Measurements from ENCODE around the gene TPST2. TPM values are rescaled to one million over a fixed set of nuclear protein-coding genes. Genes with fewer than 3 reads are reported as not detected.

Gene TPST2
- total and polyA plus RNA-seq, 9 of the 15 experiments (the other 6 are each of a cell fraction or from before 2014, with no cell fraction given), result 14.2 to 123 (median 60.1) TPM

DNA sequence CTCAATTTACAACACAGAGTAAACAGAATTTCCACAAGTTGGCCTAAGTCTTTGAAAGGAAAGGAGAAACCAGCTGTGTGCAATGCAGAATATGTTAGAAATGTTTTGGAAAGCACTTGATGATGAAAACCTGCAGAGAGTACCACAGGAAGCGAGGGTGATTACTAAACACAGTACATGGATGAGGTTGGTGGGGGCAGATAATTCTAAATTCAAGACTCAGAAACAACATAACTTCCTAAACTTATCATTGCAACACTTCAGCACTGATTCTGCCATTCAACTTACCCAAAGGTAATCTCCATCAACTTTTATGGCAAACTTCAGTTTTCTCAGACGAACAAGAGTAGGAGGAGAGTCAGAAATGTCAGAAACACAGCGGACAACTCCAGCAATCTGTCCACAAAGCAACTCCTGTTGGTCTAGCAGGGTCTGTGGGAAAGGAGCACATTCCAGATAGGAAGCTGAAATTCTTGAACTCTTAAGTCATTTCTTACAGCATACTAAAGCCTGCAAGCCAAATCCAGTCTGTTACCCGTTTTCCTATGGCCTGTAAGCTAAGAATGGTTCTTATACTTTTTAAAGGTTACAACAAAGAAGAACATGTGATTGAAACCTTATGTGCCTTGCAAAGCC lies 113.1 kb downstream of the TPST2 start:
- H3K9me3 ChIP-seq (replicated peaks; ENCODE audit: control insufficient read depth, insufficient read depth, low read depth, low read length), result no peaks in the 10 kb centered on the region
- 77% methylated on average over 4 of the region's 4 CpGs for WGBS (ENCODE audit: insufficient coverage, low coverage, missing lambda C conversion rate)
- peak overlapping the region; percentile 39; the same call in 1 of the 2 replicates for H3K4me2 ChIP-seq (ENCODE audit: insufficient read depth, low read length)
- ATAC-seq (no peak), FAIRE-seq (no peak), DNase-seq (ENCODE audit: extremely low read depth in 1 of 4, low spot score in 3 of 4) (no peak)
- H3K27ac ChIP-seq (ENCODE audit: extremely low read depth, low read depth, low read length), result no peak overlapping the region
- no peak overlapping the region for H2AFZ ChIP-seq (ENCODE audit: low read depth, low read length)
- ChIA-PET CTCF (ENCODE audit: low intra/inter-chr PET ratio) (no interaction called here), POLR2A (interaction anchor here (0.8 to 1.0 kb wide), 2 partner anchors 9 to 13 kb away, joined by 3 read pairs; no protein-coding TSS in a partner anchor)
- H3K36me3 ChIP-seq (ENCODE audit: control insufficient read depth, insufficient read depth, low read length), result peaks cover 65% of the 10 kb centered on the region; the same call in 2 of the 3 replicates
- H3K9me1 ChIP-seq (ENCODE audit: control insufficient read depth, insufficient read depth, low read length), result peaks cover 2% of the 10 kb centered on the region
- BruUV-seq (replicated peaks), result no TSS peak
- intact Hi-C loops (cut with micrococcal nuclease) (no loop called here), in situ Hi-C loops (cut with MboI) (no loop called here)
- TF ChIP-seq HLTF (IDR thresholded peaks at IDR 0.05) (no peak), GTF2F1 (IDR thresholded peaks at IDR 0.05; ENCODE audit: low read depth, low read length) (no peak), TARDBP (IDR thresholded peaks at IDR 0.05) (no peak), ELF2 (CRISPR knock-in tag; IDR thresholded peaks at IDR 0.05) (no peak), ZNF311 (CRISPR knock-in tag; IDR thresholded peaks at IDR 0.05) (no peak), MTF1 (CRISPR knock-in tag; IDR thresholded peaks at IDR 0.05; ENCODE audit: borderline replicate concordance) (no peak), CUX1 (CRISPR knock-in tag; IDR thresholded peaks at IDR 0.05) (no peak), DMBX1 (CRISPR knock-in tag; IDR thresholded peaks at IDR 0.05; ENCODE audit: borderline replicate concordance) (no peak), ARID2 (IDR thresholded peaks at IDR 0.05) (no peak), THRB (CRISPR knock-in tag; conservative IDR thresholded peaks at IDR 0.05) (no peak)
- TF ChIP-seq, protein P1, sequence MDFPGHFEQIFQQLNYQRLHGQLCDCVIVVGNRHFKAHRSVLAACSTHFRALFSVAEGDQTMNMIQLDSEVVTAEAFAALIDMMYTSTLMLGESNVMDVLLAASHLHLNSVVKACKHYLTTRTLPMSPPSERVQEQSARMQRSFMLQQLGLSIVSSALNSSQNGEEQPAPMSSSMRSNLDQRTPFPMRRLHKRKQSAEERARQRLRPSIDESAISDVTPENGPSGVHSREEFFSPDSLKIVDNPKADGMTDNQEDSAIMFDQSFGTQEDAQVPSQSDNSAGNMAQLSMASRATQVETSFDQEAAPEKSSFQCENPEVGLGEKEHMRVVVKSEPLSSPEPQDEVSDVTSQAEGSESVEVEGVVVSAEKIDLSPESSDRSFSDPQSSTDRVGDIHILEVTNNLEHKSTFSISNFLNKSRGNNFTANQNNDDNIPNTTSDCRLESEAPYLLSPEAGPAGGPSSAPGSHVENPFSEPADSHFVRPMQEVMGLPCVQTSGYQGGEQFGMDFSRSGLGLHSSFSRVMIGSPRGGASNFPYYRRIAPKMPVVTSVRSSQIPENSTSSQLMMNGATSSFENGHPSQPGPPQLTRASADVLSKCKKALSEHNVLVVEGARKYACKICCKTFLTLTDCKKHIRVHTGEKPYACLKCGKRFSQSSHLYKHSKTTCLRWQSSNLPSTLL (IDR thresholded peaks at IDR 0.05), result no peak
- H3K4me1 ChIP-seq (replicated peaks in 1 of 2; ENCODE audit: control insufficient read depth in 2 of 2, insufficient read depth in 2 of 2, low read length in 2 of 2), result peaks cover 7 to 31% of the 10 kb centered on the region in 2 experiments; a peak in 4 of 5 replicates
- H3K27me3 ChIP-seq (ENCODE audit: control insufficient read depth in 2 of 2, insufficient read depth in 2 of 2, low read length in 2 of 2), result no peaks in the 10 kb centered on the region
- no peak overlapping the region for H3K4me3 ChIP-seq
- H3K79me2 ChIP-seq (ENCODE audit: control insufficient read depth, insufficient read depth, low read length), result peaks cover 55% of the 10 kb centered on the region
- H4K20me1 ChIP-seq (replicated peaks; ENCODE audit: control insufficient read depth, insufficient read depth, low read length), result no peaks in the 10 kb centered on the region
- H3K9ac ChIP-seq (ENCODE audit: insufficient read depth in 1 of 2, low read depth in 2 of 2, low read length in 2 of 2), result no peak overlapping the region
